GM12892 (cell line): ENCODE results near the gene ATP5F1B. TPM values are rescaled to one million over a fixed set of nuclear protein-coding genes. Genes with fewer than 3 reads are reported as not detected.

Experiments
- DNase-seq: peaks from one replicate; pipeline ENCODE4 v3.0.0; 2011; ENCODE audit not compliant: insufficient read length
- FAIRE-seq: peaks from 2 replicates; lab custom pipeline; 2011; peaks lifted over from hg19 to GRCh38; lab: Jason Lieb, UNC
- POLR2A ChIP-seq: IDR thresholded peaks from 2 replicates; pipeline ENCODE4 v1.6.1; 2011; ENCODE audit warnings: low read depth, low read length, control low read depth
- POLR2AphosphoS5 ChIP-seq: IDR thresholded peaks from 2 replicates; pipeline ENCODE4 v1.6.1; 2011; ENCODE audit warnings: low read depth, low read length, control low read depth
- TAF1 ChIP-seq: IDR thresholded peaks from 2 replicates; pipeline ENCODE4 v1.6.1; 2011; ENCODE audit warnings: low read depth, mild to moderate bottlenecking, control low read depth, low read length, borderline replicate concordance
- polyA plus RNA-seq: library from polyadenylated mRNA; unstranded; fragments of >200 nt; gene quantifications from one replicate; pipeline ENCODE4 v1.2.1, GENCODE V29; 2012; ENCODE audit warnings: missing spikeins, inconsistent platforms; ENCODE audit not compliant: missing spikeins

ATP5F1B gene
- polyA plus RNA-seq: 1,127 TPM

- peak; percentile 99 for TF ChIP-seq POLR2A
- peak; percentile 99 for TF ChIP-seq POLR2AphosphoS5
- TF ChIP-seq TAF1: peak; percentile 97
- peak; percentile 99 for FAIRE-seq
- peak; percentile 96 for DNase-seq
Measured at GRCh38 chr12:56645717-56646446, at the start of gene ATP5F1B. TSS of gene ATP5F1B (minus strand) at chr12:56645984. CDS start at chr12:56645963, 21 bp downstream.

- FAIRE-seq: no peak
- DNase-seq: no peak
- no peak for TF ChIP-seq POLR2A
- no peak for TF ChIP-seq TAF1
- TF ChIP-seq POLR2AphosphoS5: no peak
Measured at GRCh38 chr12:56694161-56694560, 48.4 kb upstream of the ATP5F1B start.

GRCh38 chr12:56688846-56689109 is 43.0 kb upstream of the ATP5F1B start:
- DNase-seq: no peak
- TF ChIP-seq POLR2AphosphoS5: peak; percentile 45; the same call in 1 of the 2 replicates
- no peak for TF ChIP-seq TAF1
- FAIRE-seq: no peak

DNA sequence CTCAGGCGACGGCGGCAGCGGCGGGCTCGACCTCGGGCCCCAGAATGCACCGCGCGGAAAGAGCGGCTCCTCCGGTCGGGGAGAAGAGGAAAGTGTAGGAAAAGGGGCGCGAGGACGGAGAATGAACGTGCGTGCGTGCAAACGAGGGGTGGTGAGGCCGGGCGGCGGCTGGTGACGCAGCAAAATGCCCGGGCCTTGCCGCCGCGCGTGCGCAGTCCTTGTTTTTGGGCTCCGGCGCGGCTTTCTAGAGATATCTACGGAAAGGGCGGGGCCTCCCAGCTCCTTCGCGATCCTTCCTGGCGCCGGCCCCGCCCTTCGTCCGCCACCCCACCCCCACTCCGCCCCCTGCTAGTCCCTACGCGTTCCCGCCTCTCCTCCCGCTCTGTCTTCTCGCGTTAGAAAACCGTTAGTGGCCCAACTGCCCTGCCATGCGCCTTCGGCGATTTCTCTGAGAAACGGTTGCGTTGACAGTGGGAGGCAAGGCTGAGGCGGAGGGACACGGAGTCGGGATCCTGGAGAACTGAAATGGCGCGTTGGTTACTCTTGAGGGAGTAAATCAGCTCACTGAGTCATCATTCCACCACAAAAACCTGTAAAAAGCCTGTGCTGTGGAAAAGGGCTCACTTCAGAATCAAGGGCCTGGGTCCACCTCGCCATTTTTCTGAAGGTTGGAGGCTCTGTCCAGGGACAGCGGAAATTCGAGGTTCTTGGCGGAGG is 42.5 kb upstream of the ATP5F1B start, which contains the start of gene PTGES3:
PTGES3 (minus strand) TSS at position 156 of the 717 bp plus-strand sequence. CDS start 285 bp downstream, outside the sequence.
- TF ChIP-seq TAF1 (peak; percentile 91), POLR2AphosphoS5 (peak; percentile 97), POLR2A (peak; percentile 91)
- peak; percentile 85 for DNase-seq
- FAIRE-seq: peak; percentile 94

DNA sequence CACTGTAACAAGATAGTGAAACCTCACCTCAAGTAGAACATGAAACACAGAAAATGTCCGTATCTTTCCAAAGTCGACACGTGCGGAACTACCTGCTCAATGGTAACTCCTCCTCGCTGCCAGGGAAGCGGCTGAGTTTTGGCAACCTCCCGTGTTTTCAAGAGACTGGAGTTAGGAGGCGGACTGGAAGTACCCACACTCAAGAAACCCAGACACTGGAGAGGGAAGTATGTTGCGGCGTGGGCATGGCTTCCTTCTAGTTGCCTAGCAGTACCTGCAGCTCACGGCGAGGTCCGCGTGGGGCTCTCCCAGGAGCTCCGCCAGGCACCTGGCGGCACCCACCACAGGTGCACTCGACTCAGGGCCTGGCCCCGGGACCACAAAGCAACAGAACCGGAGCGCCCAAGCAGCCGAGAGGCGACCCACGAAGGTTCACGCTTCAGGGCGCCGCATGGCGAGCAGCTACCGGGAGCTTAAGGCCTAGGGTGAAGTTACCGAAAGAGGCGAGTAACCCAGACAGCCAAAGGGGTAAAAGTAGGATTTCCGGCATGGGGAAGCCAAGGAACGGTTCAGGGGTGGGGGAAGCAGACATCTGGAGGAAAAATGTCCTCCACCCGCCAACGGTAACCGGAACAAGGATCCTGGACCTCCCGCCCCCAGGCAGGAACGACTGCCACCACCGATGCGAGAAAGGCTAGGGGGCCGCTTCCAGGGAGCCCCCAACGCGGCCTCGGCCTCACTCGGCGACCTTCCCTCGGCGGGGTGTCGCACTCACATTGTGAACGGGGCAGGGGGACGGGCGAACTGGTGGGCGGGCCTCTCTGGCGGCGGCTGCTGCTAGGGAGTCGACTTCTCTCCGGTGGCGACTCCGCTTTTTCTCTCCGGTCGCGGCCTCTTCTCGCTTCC is 41.7 kb upstream of the ATP5F1B start:
- DNase-seq (peak; percentile 23), FAIRE-seq (no peak)
- TF ChIP-seq POLR2A (peak; percentile 67; the same call in 1 of the 2 replicates), TAF1 (peak; percentile 73; the same call in 1 of the 2 replicates), POLR2AphosphoS5 (peak; percentile 71; the same call in 1 of the 2 replicates)

DNA sequence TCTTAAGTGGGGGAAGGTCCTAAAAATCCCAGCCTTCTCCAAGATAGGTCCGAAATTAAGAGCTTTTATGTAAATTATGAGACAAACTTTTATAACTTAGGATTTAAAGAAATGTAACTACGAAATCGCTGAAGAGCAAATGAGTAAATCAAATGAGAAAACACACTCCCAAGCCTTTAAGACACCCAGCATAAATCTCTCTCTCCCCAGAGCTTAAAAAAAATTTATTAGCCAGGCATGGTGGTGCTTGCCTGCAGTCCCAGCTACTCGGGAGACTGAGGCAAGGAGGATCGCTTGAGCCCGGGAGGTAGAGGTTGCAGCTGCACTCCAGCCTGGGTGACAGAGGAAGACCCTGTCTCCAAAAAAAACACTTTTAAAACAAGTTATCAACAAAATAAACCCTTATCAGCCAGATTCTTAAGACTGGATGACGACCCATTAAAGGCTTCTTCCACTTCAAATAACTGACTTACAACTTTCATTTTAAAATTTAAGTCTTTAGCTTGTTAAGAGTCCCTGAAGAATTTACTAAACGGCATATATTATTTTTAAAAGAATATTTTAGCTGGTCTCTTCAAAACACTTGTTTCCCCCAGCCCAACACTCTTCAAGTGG is 39.1 kb upstream of the ATP5F1B start:
- TF ChIP-seq POLR2AphosphoS5: no peak
- no peak for TF ChIP-seq POLR2A
- no peak for TF ChIP-seq TAF1
- DNase-seq (no peak), FAIRE-seq (no peak)

DNA sequence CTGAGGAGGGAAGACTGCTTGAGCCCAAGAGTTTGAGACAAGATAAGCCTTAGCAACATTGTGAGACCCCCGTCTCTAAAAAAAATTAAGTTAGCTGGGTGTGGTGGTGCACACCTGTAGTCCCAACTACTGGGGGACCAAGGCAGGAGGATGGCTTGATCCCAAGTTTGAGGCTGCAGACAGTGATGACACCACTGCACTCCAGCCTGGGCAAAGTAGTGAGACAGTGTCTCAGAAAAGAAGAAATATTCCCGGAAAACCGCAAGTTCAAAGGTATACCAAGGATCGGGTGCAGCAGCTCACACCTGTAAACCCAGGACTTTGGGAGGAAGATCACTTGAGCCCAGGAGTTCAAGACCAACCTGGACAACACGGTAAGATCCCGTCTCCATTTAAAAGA is 36.5 kb upstream of the ATP5F1B start:
- TF ChIP-seq TAF1 (no peak), POLR2AphosphoS5 (no peak), POLR2A (no peak)
- DNase-seq (no peak), FAIRE-seq (no peak)

- TF ChIP-seq POLR2AphosphoS5 (no peak), POLR2A (no peak), TAF1 (no peak)
- no peak for FAIRE-seq
- no peak for DNase-seq
Measured at GRCh38 chr12:56679883-56680575, 34.2 kb upstream of the ATP5F1B start.

DNA sequence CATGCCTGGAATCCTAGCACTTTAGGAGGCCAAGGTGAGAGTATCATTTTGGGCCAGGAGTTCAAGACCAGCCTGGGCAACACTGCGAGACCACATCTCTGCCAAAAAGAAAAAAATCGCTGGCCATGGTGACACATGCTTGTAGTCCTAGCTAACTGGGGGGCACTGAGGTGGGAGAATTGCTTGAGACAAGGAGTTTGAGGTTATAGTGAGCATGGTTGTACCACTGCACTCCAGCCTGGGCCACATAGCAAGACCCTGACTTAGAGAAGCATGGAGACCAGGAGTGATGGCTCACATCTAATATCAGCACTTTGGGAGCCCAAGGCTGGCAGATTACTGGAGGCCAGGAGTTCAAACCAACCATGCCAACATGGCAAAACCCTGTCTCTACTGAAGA is 33.1 kb upstream of the ATP5F1B start:
- TF ChIP-seq TAF1 (no peak), POLR2A (peak; percentile 34; the same call in 1 of the 2 replicates), POLR2AphosphoS5 (peak; percentile 49; the same call in 1 of the 2 replicates)
- DNase-seq: no peak
- no peak for FAIRE-seq

GRCh38 chr12:56677680-56678079 is 31.9 kb upstream of the ATP5F1B start:
- FAIRE-seq (no peak), DNase-seq (no peak)
- TF ChIP-seq TAF1 (no peak), POLR2AphosphoS5 (no peak), POLR2A (no peak)

- no peak for FAIRE-seq
- no peak for DNase-seq
- TF ChIP-seq POLR2A: no peak
- TF ChIP-seq TAF1: no peak
- no peak for TF ChIP-seq POLR2AphosphoS5
Measured at GRCh38 chr12:56676851-56677580, 31.2 kb upstream of the ATP5F1B start.
